HG02798 (cell line): ENCODE measurements around the gene MRNIP.
"Not testable (repeated sequence)": the region's sequence is repeated elsewhere in the genome, so short reads cannot be mapped to it uniquely, and the experiment has no call there.

Experiments
- ATAC-seq: cut with Tn5 transposase; IDR thresholded peaks from one replicate; pipeline ENCODE4 v1.9.1; 2021; ENCODE audit warnings: mild to moderate bottlenecking; ENCODE audit not compliant: unreplicated experiment, poor library complexity

Gene MRNIP

GRCh38 chr5:179873588-179874110 is 15.0 kb upstream of the MRNIP start:
- no peak for ATAC-seq

DNA sequence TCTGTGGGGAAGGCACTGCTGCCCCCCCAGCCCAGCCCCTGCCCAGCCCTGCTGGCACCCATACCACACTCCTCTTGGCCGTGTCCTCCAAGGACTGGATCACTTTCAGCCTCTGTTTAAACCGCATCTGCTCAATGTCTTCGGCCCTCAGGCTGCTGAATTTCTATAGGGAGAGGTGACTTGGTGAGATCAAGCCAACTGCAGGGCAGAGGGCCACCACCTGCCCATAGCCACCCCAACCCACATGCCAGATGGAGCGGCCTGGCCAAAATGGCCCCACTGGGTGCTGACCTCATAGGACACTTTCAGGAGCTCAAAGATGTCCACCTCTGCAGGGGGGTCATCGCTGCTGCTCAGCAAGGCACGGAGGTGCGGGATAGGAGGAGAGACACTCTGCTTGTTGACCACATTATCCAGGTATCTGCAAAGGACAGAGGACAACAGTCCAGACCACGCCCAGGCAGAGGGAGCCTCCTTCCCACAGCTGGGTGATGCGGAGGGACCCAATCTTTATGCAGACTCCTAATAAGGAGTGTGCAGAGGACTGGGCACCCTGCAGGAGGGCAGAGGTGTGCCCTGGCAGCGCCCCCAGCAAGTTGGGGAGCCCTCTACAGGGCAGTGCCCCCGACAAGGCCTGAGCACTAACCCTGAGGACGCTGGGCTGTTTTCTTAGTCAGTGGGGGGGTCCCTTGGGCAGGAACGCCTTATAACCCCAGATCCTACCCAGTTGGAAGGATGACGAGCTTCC is 14.4 kb upstream of the MRNIP start:
- no peak for ATAC-seq

- ATAC-seq = no peak
These were observed 13.6 kb upstream of the MRNIP start for GRCh38 chr5:179872055-179872827.

DNA sequence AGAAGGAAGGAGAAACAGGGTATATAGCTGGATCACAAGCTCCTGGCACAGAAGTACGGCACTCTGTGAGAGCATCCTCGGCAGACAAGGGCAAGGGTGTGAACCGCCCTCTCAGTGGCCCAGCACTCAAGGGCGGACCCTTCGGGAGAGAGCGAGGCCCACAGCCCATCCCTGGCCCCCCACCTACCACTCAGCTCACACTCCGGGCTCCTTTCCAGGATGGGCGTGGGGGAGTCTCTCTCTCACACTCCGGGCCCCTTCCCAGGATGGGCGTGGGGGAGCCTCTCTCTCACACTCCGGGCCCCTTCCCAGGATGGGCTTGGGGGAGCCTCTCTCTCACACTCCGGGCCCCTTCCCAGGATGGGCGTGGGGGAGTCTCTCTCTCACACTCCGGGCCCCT is 12.9 kb upstream of the MRNIP start:
- not testable (repeated sequence) for ATAC-seq

DNA sequence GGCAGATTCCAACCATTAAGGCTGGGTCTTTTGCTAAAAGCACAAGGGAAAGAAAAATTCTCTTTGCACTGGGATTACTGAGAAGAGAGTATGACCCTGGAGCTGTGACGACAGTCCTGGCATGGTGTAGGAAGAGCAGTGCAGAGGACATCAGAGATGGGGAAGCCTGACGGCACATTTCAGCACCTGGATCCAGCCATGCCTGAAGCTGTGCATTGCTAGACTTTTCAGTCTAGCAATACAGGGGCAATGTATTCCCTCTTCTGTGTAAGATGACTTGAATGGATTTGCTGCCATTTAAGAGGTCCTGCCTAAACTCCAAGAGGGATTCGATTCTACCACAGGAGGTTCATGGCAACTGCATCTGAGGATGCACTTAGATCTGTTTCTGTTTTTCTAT is 12.3 kb upstream of the MRNIP start:
- no peak for ATAC-seq

- ATAC-seq = no peak
These were observed 11.8 kb upstream of the MRNIP start for GRCh38 chr5:179870403-179870903.

GRCh38 chr5:179869641-179870402 is 11.2 kb upstream of the MRNIP start:
- no peak for ATAC-seq

DNA sequence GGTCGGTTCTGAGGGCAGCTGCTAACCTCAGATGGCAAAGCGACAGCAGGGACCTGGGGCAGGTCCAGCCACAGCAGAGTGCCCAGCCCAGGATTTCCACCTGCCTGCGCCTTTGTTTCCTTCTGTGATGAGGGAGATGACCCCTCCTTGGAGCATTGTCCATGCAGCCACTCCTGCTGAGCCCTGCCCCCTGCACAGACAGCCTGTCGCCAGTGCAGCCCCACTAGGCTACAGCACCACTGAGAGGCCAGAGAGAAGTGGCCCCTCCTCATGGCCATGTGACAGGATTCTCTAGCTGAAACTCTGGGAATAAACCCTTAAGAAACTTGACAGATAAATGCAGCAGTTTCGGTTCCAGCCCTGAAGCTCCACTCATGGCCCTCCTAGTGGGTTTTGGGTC is 10.5 kb upstream of the MRNIP start:
- ATAC-seq = no peak

DNA sequence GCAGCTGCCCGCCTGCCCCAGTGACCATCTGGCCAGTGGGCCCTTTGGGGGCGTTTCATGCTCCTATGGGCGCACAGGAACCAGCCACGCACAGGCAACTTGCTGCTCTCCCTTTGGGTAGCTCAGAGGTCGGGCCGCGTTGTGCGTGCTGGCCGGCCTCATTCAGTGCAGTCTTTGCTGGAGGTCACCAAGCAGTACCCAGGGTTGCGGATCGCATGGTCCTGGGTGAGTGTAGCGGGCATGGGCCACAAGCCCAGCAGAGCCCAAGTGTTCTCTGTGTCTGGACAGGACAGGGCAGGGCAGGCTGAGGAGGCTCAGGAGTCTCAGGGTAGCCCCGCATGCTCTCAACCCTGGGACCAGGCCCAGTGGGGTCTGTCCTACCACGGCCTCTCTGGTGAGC is 9.9 kb upstream of the MRNIP start:
- no peak for ATAC-seq

GRCh38 chr5:179867476-179867875 is 8.9 kb upstream of the MRNIP start:
- no peak for ATAC-seq

- no peak for ATAC-seq
These were observed 8.5 kb upstream of the MRNIP start for GRCh38 chr5:179867079-179867465.

GRCh38 chr5:179866241-179867078 is 7.8 kb upstream of the MRNIP start:
- ATAC-seq = no peak

GRCh38 chr5:179865491-179866240 is 7.0 kb upstream of the MRNIP start:
- ATAC-seq = no peak

DNA sequence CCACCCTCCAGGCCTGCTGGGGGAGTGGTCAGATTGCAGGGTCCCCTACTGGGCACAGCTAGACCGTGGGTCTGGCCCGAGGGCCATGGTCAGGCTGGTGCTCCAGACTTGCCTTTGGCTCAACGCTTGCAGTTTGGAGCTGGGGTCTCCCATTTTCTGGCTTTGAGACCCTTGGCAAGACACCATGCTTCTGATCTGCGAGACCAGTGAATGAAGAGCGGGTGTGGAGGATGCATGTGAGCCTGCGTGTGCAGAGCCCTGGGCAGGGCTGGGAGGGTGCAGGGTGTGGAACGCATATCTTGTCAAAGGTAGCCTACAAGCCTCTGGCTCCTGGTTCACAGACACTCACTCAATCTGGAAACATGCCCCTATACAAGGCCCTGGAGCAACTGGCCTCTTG is 6.1 kb upstream of the MRNIP start:
- no peak for ATAC-seq

GRCh38 chr5:179863449-179864085 is 5.0 kb upstream of the MRNIP start:
- no peak for ATAC-seq

GRCh38 chr5:179862891-179863290 is 4.3 kb upstream of the MRNIP start:
- ATAC-seq = no peak

DNA sequence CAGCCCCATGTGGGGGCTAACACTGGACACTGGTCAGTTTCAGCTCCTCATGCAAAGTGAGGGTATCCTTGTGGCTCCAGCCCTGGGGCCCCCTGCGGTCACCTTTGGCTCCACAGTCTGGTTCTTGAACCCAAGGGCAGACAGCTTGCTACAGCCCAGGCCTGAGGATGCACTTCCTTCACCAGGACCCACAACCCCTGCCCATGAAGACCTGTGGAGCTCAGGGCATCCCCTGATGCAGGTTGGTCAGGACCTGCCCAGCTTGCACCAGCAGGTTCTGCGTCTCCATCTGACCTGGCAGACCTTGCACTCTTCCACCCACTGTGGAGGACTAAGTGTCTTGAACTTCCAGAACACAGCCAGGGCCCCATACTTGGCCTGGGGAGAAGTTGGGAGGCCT is 3.7 kb upstream of the MRNIP start:
- no peak for ATAC-seq

- ATAC-seq = no peak
These were observed 1.7 kb upstream of the MRNIP start for GRCh38 chr5:179860301-179860700.

GRCh38 chr5:179858241-179858585 is 404 bp downstream of the MRNIP start:
- peak; percentile 44 for ATAC-seq
